Activated CD8-positive, alpha-beta memory T cell treated with anti-CD3 and anti-CD28 coated beads for 1 hour (primary cell): ENCODE data around the gene GUCY2D.

Source experiments
- DNase-seq, 2 donors: peaks; one replicate each; pipeline ENCODE4 v3.0.0-alpha.2; 2020; ENCODE audit warnings: low read depth in 1 of 2; ENCODE audit errors: extremely low read depth in 1 of 2

GUCY2D gene

DNA sequence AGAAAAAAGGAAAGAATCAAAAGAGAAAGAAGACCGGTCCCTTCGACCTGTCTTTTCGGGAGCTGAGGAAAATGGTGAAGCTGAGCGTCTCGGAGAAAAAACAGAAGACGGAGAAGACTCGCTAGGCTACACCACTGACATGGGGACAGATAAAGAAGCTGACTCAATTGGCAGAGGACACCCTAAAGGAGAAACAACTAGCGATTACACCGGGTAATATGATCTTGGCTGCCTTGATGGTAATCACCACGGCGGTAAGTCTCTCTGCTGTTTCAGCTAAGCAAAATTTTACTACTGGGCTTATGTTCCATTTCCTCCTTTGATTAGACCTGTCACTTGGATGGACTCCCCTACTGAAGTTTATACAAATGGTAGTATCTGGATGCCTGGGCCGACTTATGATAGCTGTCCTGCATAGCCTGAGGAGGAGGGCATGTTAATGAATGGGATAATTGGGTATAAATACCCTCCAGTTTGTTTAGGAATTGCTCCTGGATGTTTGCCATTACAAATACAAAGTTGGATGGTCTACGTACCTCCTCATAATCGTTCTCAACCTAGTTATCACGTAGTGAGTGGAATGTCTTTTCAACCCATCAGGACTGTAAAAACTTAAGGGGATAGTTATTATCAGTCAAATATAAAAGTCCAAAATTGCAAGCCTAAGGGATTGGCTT, 60.5 kb downstream of the GUCY2D start:
- no peak for DNase-seq

DNA sequence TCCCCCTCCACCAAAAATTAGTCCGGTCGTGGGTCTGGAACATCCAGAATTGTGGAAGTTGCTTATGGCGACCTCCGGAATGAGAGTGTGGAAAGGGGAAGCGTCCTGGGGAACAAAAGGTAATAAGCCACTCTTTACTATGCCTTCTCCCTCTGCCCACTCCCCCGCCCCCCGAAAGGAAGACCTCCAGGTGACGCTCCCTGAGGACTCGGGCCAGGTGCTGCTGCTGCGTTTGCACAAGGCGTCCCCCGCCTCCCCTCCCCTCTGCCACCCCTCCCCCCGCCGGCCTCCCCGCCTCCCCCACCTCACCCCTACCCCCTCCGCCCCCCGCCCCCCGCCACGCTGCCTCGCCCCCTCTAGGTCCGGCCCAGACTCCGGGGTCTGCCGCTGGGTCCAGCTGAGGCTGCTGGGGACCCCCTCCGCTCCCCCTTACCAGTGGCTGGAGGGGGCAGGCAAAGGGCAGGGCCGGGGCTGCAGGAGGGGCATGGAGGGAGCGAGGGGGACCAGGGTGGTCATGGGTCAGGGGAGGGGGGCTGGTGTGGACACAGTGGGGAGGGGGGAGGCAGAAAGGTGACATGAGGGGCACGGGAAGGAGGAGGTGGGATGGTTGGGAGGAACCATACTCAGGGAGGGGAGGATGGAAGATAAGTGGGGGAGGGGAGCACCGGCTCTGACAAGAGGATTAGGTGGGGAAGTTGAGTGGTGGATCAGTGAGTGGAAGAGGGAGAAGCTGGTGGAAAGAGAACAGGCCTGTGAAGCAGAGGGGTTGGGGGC, 61.5 kb downstream of the GUCY2D start:
- no peak for DNase-seq

DNA sequence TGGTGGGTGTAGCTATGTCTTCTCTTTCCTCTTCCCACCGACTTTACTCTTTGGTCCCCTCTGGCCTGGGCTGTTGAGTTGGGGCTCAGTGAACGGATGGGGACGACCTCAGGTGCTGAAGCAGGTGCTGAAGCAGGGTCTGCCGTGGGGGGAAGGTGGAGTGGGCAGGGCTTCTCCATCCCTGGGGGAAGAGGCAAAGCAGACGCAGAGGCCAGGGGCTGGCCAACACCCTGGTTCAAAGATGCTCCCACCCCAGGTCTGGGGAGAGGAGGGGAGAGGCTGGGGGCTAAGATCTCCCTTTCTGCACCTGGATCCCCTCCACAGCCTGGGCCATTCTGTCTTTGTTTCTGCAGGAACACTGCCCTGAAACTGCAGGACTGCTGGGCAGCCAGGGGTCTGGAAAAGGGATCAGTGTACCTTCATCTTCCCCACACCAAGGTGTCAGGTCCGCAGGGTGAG, 62.2 kb downstream of the GUCY2D start:
- DNase-seq, result no peak

DNA sequence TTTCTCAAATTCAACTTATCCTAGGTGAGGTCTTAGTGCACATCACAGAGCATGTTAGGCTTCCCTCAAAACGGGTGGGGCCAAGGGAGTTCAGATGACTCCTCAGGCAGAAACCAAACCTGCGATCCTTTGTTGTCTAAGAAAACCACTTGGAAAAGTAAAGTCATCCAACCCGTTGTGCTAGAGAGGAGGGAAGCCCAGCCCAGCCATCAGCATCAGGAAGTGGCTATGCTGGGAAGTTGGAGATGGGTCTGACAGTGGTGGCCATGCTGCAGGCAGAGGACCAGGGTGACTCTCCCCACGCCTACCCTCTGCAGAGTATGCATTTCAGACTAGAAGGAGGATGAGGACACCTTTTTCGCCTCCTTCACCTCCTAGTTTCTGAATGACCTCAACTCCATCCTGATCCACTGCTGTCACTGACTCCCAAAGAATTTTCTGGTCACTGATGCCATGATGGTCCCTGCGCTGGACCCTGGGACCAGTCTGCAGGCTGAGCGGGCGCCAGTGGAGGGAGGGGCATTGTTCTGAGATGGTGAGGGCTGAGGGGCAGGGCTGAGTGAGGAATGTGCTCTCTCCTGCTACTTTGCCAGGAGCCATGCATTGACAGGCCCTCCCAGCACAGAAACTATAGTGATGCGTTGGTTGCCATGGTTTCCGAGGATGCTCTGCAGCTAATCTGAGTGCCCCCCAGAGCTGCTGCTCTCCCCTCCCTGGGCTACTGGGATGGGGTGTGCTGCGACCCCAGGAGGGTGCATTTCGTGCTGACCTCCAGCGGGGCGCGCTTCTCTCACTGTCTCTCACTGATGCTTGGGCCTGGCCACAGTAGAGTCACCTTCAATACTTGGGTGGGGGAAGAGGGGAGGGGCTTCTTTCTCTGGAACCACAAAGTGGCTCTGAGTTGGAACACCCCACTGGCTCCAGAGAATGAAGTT, 64.7 kb downstream of the GUCY2D start:
- DNase-seq, result no peak

DNA sequence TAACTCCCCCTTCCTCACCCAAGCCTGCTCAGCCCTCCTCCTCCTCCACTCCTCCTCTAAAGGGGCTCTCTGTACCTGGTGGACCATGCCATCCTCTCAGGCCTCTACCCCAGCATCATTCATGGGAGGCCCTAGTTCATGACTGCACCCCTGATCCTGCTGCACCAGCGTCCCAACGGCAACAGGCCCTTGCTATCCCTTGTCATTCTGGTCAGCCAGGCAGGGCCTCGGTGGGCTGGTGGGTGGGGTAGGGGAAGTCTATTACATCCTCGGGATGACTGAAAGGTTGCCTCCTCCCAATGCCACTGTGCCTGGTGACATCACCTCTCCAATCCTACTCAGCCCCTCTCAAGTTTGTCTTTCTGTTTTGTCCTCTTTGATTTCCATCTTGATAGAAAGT, 65.4 kb downstream of the GUCY2D start:
- DNase-seq, result no peak

DNA sequence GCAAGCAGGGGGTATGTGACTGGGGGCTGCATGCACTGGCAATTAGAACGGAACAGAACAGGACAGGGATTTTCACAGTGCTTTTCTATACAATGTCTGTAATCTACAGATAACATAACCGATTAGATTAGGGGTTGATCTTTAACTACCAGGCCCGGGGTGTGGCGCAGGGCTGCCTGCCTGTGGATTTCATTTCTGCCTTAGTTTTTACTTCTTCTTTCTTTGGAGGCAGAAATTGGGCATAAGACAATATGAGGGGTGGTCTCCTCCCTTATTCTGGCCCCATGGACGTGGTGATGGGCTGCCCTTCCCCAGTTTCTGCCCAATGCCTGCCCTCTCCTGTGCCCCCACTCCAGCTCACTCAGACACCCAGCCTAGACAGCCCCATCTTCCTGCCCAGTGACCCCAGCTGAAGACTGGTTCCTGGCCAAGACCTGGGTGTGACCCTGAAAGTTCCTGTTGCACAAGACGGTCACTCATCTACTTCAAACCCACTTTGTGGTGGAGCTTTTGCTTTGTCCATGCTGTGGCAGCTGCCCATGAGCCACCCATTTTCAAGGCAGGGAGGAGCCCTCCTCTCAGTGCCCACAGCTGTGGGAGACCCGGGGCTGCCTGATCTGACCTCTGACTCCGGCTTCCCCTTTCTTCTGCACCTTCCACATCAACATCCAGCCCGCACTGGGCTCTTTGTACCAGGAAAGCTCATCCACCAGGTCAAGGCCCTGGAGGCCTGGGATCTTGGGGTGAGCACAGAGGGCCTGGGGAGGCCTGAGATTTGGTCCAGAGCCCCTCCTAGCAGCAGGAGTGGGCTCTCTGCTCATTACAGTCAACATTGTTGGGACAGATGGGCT, 66.5 kb downstream of the GUCY2D start:
- DNase-seq, result no peak

DNA sequence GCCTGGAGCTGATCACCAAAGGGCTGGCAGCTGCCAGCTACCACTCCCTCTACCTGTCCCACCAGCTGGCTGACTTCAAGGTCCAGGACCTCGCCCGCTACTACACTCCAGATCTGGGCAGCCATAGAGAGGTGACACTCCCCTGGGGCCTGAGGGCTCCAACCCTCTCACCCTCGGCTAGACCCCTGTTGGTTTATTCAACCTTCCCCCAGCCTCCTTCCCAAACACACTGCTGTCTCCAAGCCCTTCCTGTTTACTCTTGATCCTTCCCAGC, 67.1 kb downstream of the GUCY2D start:
- DNase-seq, result no peak
